Hepatic stellate cell (primary cell): ENCODE measurements around the gene SMIM15.

ENCODE experiments used
- DNase-seq: peaks from one replicate; pipeline ENCODE4 v3.0.0; 2011; ENCODE audit warnings: low spot score

Gene SMIM15

GRCh38 chr5:61159836-61160235 is 2.4 kb downstream of the SMIM15 start:
- DNase-seq = no peak

- no peak for DNase-seq
These were observed 3.2 kb downstream of the SMIM15 start for GRCh38 chr5:61159070-61159469.

GRCh38 chr5:61151893-61152292 is 10.4 kb downstream of the SMIM15 start:
- no peak for DNase-seq

- DNase-seq = no peak
These were observed 13.8 kb downstream of the SMIM15 start for GRCh38 chr5:61148515-61148914.

GRCh38 chr5:61142811-61143210 is 19.5 kb downstream of the SMIM15 start:
- no peak for DNase-seq

- DNase-seq = no peak
These were observed 19.9 kb downstream of the SMIM15 start for GRCh38 chr5:61142391-61142790.

- DNase-seq = no peak
These were observed 20.5 kb downstream of the SMIM15 start for GRCh38 chr5:61141801-61142200.

GRCh38 chr5:61139931-61140330 is 22.3 kb downstream of the SMIM15 start:
- DNase-seq = no peak

- no peak for DNase-seq
These were observed 23.0 kb downstream of the SMIM15 start for GRCh38 chr5:61139094-61139873.

GRCh38 chr5:61137835-61138234 is 24.4 kb downstream of the SMIM15 start:
- DNase-seq = no peak

- no peak for DNase-seq
These were observed 29.7 kb downstream of the SMIM15 start for GRCh38 chr5:61132559-61132958.

GRCh38 chr5:61130289-61130688 is 32.0 kb downstream of the SMIM15 start:
- DNase-seq = no peak

- no peak for DNase-seq
These were observed 39.1 kb downstream of the SMIM15 start for GRCh38 chr5:61123145-61123544.

GRCh38 chr5:61120534-61120933 is 41.7 kb downstream of the SMIM15 start:
- no peak for DNase-seq

- DNase-seq = no peak
These were observed 43.2 kb downstream of the SMIM15 start for GRCh38 chr5:61119066-61119465.

GRCh38 chr5:61115968-61116367 is 46.3 kb downstream of the SMIM15 start:
- DNase-seq = no peak

- no peak for DNase-seq
These were observed 47.8 kb downstream of the SMIM15 start for GRCh38 chr5:61114441-61114840.
